ENCODE results near the gene PRDM2.

Gene PRDM2

DNA sequence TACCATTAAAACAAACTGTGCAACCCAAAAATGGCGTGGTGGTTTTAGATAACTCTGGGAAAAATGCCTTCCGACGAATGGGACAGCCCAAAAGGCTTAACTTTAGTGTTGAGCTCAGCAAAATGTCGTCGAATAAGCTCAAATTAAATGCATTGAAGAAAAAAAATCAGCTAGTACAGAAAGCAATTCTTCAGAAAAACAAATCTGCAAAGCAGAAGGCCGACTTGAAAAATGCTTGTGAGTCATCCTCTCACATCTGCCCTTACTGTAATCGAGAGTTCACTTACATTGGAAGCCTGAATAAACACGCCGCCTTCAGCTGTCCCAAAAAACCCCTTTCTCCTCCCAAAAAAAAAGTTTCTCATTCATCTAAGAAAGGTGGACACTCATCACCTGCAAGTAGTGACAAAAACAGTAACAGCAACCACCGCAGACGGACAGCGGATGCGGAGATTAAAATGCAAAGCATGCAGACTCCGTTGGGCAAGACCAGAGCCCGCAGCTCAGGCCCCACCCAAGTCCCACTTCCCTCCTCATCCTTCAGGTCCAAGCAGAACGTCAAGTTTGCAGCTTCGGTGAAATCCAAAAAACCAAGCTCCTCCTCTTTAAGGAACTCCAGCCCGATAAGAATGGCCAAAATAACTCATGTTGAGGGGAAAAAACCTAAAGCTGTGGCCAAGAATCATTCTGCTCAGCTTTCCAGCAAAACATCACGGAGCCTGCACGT is 82.1 kb downstream of the PRDM2 start:
- ChIA-PET CTCF (no interaction called here), POLR2A (no interaction called here)
- no peaks in the 10 kb centered on the region for H3K9me3 ChIP-seq (ENCODE audit: control insufficient read depth, insufficient read depth, low read depth, low read length)
- TF ChIP-seq HOXC10 (CRISPR knock-in tag; IDR thresholded peaks at IDR 0.05) (no peak), ZNF37A (tag by site-specific recombination; IDR thresholded peaks at IDR 0.05) (no peak), HOXD13 (CRISPR knock-in tag; IDR thresholded peaks at IDR 0.05; ENCODE audit: borderline replicate concordance) (no peak), ZNF157 (tag by site-specific recombination; IDR thresholded peaks at IDR 0.05) (no peak), ZIC2 (tag by site-specific recombination; IDR thresholded peaks at IDR 0.05) (no peak), PRDM1 (tag by site-specific recombination; IDR thresholded peaks at IDR 0.05) (0 out of 2 replicates have a peak, but pooled peaks have one; percentile 11), ZNF24 (tag by site-specific recombination; IDR thresholded peaks at IDR 0.05) (no peak)
- no peak overlapping the region for H3K27ac ChIP-seq (ENCODE audit: extremely low read depth, low read depth, low read length)
- H3K4me1 ChIP-seq (ENCODE audit: control insufficient read depth, insufficient read depth, low read length): no peaks in the 10 kb centered on the region
- H3K4me3 ChIP-seq (ENCODE audit: low read depth, low read length): no peak overlapping the region
- H3K36me3 ChIP-seq (ENCODE audit: control insufficient read depth in 2 of 2, insufficient read depth in 1 of 2, low read length in 2 of 2): peaks cover 13 to 90% of the 10 kb centered on the region in 2 experiments; a peak in 2 of 3 replicates

DNA sequence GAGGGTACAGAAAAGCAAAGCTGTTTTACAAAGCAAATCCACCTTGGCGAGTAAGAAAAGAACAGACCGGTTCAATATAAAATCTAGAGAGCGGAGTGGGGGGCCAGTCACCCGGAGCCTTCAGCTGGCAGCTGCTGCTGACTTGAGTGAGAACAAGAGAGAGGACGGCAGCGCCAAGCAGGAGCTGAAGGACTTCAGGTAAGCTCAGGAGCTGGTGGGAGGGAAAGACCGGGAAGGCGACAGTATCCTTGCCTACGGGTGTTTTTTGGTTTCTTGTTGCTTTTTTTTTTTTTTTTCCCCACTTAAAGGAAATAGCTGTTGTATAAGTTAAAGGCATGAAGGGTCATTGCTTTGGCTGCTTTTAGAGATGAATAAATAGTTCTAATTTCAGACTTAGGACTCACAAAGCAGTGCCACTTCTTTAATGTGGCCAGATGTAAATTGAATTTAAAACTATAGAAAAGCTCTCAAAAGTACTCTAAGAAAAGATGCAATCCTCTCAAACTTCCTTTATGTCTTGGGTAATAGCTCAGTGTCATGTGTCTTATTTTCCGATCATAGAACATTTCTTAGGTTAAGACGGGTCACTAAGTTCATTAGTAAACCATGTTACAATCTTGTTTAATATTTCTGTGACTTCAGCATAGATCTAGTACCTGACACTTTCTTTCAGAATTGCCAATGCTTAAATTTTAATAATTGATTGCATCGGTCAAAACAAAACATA is 82.8 kb downstream of the PRDM2 start:
- Histone ChIP-seq H3K9me3 (ENCODE audit: control insufficient read depth, insufficient read depth, low read depth, low read length) (no peaks in the 10 kb centered on the region), H3K36me3 (ENCODE audit: control insufficient read depth in 2 of 2, insufficient read depth in 1 of 2, low read length in 2 of 2) (peaks cover 13 to 84% of the 10 kb centered on the region in 2 experiments; a peak in 2 of 3 replicates), H3K27ac (ENCODE audit: extremely low read depth, low read depth, low read length) (no peak overlapping the region), H3K4me3 (ENCODE audit: low read depth, low read length) (no peak overlapping the region), H3K4me1 (ENCODE audit: control insufficient read depth, insufficient read depth, low read length) (no peaks in the 10 kb centered on the region)
- no peak for TF ChIP-seq ZNF629 (tag by site-specific recombination; IDR thresholded peaks at IDR 0.05)
- TF ChIP-seq ZNF514 (tag by site-specific recombination; IDR thresholded peaks at IDR 0.05): no peak
- TF ChIP-seq ZNF211 (tag by site-specific recombination; IDR thresholded peaks at IDR 0.05; ENCODE audit: low read depth): no peak
- no peak for TF ChIP-seq OSR2 (tag by site-specific recombination; IDR thresholded peaks at IDR 0.05)
- TF ChIP-seq, protein P1, sequence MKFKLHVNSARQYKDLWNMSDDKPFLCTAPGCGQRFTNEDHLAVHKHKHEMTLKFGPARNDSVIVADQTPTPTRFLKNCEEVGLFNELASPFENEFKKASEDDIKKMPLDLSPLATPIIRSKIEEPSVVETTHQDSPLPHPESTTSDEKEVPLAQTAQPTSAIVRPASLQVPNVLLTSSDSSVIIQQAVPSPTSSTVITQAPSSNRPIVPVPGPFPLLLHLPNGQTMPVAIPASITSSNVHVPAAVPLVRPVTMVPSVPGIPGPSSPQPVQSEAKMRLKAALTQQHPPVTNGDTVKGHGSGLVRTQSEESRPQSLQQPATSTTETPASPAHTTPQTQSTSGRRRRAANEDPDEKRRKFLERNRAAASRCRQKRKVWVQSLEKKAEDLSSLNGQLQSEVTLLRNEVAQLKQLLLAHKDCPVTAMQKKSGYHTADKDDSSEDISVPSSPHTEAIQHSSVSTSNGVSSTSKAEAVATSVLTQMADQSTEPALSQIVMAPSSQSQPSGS (tag by site-specific recombination; IDR thresholded peaks at IDR 0.05; ENCODE audit: low read depth): no peak
- TF ChIP-seq SALL2 (tag by site-specific recombination; IDR thresholded peaks at IDR 0.05; ENCODE audit: borderline replicate concordance): no peak
- no peak for TF ChIP-seq ZNF16 (tag by site-specific recombination; IDR thresholded peaks at IDR 0.05; ENCODE audit: low read depth)
- no peak for TF ChIP-seq ZNF391 (tag by site-specific recombination; IDR thresholded peaks at IDR 0.05; ENCODE audit: borderline replicate concordance, low read depth)
- TF ChIP-seq WT1 (tag by site-specific recombination; IDR thresholded peaks at IDR 0.05): no peak
- no peak for TF ChIP-seq ZNF266 (tag by site-specific recombination; IDR thresholded peaks at IDR 0.05; ENCODE audit: low read depth)
- TF ChIP-seq KLF9 (tag by site-specific recombination; IDR thresholded peaks at IDR 0.05; ENCODE audit: low read depth): no peak
- no peak for TF ChIP-seq ZNF169 (tag by site-specific recombination; IDR thresholded peaks at IDR 0.05)
- no peak for TF ChIP-seq ZNF624 (tag by site-specific recombination; IDR thresholded peaks at IDR 0.05)
- TF ChIP-seq PRDM2 (tag by site-specific recombination; IDR thresholded peaks at IDR 0.05; ENCODE audit: borderline replicate concordance): no peak
- TF ChIP-seq ZEB2 (tag by site-specific recombination; IDR thresholded peaks at IDR 0.05): no peak
- no peak for TF ChIP-seq ZNF623 (tag by site-specific recombination; IDR thresholded peaks at IDR 0.05)
- CTCF ChIA-PET: interaction anchor here (1.3 kb wide), 1 partner anchor 23 kb away, joined by 3 read pairs; no protein-coding TSS in a partner anchor
- POLR2A ChIA-PET: interaction anchor here (0.7 kb wide), 1 partner anchor 10 kb away, joined by 6 read pairs; no protein-coding TSS in a partner anchor

Data from HEK293 (cell line).